Kidney epithelial cell (primary cell): ENCODE measurements around the gene USF2. TPM values are rescaled to one million over a fixed set of nuclear protein-coding genes. Genes with fewer than 3 reads are reported as not detected.

Source experiments
- DNase-seq: peaks from one replicate; pipeline ENCODE4 v3.0.0-alpha.2; 2010; ENCODE audit warnings: low read depth
- H3K27me3 ChIP-seq: 2 replicates; pipeline ENCODE4 v1.6.0; 2011; ENCODE audit warnings: low read length; ENCODE audit not compliant: control insufficient read depth, insufficient read depth
- H3K36me3 ChIP-seq: 2 replicates; pipeline ENCODE4 v1.5.1; 2011; ENCODE audit warnings: low read length; ENCODE audit not compliant: control insufficient read depth, insufficient read depth
- H3K4me3 ChIP-seq: 2 replicates; pipeline ENCODE4 v1.5.1; 2011; ENCODE audit warnings: low read depth, mild to moderate bottlenecking, control low read depth, low read length
- total RNA-seq: library from RNA; depleted of rRNA; stranded (reverse); fragments of >200 nt; gene quantifications from 2 replicates; pipeline ENCODE4 v1.2.3, GENCODE V29; 2015
- TF ChIP-seq, protein P1 (sequence below): IDR thresholded peaks from 2 replicates; pipeline ENCODE4 v1.5.1; 2011; ENCODE audit warnings: mild to moderate bottlenecking, moderate library complexity, low read length, control low read depth, inconsistent platforms; ENCODE audit not compliant: insufficient read depth, poor library complexity, severe bottlenecking

Gene USF2
- total RNA-seq, 1 donor from 2014 or later: 95.1 TPM

DNA sequence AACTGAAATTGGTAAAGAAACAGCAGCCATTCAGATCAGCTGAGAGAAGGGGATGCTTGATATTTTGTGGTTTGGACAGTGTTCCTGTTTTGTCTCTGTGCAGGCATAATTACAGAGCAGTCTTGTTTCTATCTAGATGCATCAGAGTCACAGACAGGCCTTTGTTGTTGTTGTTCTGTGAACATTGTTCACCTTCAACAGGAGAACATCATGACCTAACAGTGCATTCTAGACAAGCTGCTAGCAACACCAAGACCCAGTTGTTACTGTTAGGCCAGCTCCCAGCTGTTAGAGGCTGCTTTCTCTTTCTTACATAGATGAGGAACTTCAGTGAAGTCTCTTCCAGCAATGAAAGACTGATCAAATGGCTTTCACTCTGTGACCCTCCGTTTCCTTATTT is 28.4 kb upstream of the USF2 start:
- no peaks in the 10 kb centered on the region for H3K27me3 ChIP-seq
- no peaks in the 10 kb centered on the region for H3K36me3 ChIP-seq
- no peak for DNase-seq
- TF ChIP-seq, protein P1, sequence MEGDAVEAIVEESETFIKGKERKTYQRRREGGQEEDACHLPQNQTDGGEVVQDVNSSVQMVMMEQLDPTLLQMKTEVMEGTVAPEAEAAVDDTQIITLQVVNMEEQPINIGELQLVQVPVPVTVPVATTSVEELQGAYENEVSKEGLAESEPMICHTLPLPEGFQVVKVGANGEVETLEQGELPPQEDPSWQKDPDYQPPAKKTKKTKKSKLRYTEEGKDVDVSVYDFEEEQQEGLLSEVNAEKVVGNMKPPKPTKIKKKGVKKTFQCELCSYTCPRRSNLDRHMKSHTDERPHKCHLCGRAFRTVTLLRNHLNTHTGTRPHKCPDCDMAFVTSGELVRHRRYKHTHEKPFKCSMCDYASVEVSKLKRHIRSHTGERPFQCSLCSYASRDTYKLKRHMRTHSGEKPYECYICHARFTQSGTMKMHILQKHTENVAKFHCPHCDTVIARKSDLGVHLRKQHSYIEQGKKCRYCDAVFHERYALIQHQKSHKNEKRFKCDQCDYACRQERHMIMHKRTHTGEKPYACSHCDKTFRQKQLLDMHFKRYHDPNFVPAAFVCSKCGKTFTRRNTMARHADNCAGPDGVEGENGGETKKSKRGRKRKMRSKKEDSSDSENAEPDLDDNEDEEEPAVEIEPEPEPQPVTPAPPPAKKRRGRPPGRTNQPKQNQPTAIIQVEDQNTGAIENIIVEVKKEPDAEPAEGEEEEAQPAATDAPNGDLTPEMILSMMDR: no peak
- H3K4me3 ChIP-seq: no peak overlapping the region

DNA sequence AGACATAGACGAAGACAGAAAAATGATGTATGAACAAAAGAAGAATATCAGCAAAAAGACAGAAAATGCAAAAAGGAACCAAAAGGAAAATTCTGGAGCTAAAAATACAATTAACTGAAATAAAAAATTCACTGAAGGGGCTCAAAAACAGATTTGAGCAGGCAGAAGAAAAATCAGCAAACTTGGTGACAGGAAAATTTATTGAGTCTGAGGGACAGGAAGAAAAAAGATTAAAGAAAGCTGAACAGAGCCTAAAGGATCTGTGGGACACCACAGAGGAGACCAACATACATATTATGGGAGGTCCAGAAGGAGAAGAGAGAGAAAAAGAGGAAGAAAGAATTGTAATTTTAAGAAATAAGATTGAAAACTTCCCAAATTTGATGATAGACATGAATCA is 27.3 kb upstream of the USF2 start:
- H3K36me3 ChIP-seq: no peaks in the 10 kb centered on the region
- TF ChIP-seq, protein P1: no peak
- H3K27me3 ChIP-seq: no peaks in the 10 kb centered on the region
- no peak for DNase-seq
- no peak overlapping the region for H3K4me3 ChIP-seq

DNA sequence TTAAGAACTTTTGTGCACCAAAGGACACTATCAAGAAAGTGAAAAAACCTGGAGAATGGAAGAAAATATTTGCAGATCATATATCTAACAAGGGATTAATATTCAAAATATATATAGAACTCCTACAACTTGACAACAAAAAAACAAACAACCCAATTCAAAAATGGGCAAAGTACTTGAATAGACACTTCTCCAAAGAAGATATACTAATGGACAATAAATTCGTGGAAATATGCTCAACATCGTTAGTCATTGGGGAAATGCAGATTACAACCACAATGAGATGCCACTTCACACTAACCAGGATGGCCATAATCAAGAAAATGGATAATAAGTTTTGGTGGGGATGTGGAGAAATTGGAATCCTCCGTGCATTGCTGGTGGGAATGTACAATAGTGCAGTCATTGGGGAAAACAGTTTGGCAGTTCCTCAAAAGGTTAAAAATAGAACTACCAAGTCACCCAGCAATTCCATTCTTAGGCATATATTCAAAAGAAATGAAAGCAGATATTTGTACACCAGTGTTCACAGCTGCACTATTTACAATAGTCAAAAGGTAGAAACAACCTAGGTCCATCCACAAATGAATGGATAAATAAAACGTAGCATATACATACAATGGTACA is 22.2 kb upstream of the USF2 start:
- no peaks in the 10 kb centered on the region for H3K36me3 ChIP-seq
- TF ChIP-seq, protein P1: no peak
- no peaks in the 10 kb centered on the region for H3K27me3 ChIP-seq
- no peak for DNase-seq
- H3K4me3 ChIP-seq: no peak overlapping the region

DNA sequence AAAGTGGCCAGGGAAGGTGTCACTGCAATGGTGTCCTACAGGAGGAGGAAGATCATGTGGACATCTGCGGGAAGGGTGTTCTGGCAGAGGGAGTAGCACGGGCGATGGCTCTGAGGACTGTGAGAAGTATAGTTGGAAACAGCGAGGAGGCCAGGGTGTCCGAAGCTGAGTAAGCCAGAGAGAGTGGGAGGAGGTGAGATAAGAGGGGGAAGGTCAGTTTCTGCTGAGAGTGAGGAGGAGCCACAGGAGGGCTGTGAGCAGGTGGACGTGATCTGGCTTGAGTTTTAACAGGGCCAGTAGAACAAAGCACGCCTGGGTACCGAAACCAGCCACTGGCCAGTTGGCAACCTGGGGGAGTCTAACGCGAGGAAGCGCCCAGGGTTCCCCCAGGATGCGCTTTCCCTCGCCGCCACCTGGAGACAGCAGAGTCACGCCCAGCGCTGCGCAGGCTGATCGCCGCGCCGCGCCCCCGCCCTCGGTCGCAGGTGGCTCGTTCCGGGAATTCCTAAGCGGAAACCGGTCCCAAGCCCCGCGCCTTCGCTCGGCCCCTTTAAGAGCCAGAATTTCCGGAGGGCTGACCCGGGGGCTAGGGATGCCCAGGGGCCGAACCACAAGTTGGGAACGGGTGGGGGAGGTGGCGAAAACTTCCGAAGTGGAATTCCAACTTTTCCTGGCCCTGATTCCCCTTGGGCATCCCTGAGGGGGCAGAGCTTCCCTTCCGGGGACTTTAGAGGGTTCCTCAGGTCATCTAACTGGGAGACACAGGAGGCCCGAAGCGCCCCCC is 21.0 kb upstream of the USF2 start:
- DNase-seq: peak; percentile 70

DNA sequence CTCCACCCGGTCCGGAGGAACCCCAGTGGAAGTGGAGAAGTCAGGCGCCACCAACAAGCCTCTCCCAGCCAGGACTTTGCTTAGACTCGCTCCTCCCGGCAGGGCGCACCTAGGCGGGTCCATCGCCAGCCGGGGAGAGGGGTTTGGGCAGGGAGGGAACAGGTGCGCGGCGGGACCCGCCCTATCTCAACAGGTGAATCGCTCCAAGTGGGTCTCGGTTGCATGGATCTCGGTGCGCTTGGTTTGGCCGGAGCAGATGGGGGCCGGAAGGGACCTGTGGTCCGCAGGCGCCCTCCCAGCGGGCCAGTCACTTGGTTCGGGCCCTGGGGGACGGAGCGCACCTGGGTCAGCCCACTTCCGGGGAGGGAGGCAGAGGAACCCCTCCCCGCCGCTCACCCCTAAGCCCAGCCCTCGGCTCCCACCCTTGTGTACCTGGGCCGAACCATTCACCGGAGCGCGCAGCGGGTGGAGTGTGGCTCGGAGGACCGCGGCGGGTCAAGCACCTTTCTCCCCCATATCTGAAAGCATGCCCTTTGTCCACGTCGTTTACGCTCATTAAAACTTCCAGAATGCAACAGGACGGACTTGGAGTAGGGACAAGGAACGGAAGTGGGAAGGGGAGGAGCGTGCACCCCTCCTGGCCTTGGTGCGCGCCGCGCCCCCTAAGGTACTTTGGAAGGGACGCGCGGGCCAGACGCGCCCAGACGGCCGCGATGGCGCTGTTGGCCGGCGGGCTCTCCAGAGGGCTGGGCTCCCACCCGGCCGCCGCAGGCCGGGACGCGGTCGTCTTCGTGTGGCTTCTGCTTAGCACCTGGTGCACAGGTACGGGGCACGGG is 20.2 kb upstream of the USF2 start, which contains the start of gene LSR:
LSR (plus strand) TSS at position 693 of the 836 bp plus-strand sequence; CDS start at position 714, 21 bp downstream.
- TF ChIP-seq, protein P1: no peak
- peak; percentile 55 for DNase-seq
- Histone ChIP-seq H3K4me3 (peak within 1 kb of the TSS; percentile 89), H3K36me3 (no peaks in the 10 kb centered on the region), H3K27me3 (no peaks in the 10 kb centered on the region)

More for the DNA sequence above, 21.0 kb upstream of the USF2 start:
- TF ChIP-seq, protein P1: peak; percentile 54
- peak overlapping the region; percentile 89 for H3K4me3 ChIP-seq
- no peaks in the 10 kb centered on the region for H3K36me3 ChIP-seq
- H3K27me3 ChIP-seq: no peaks in the 10 kb centered on the region
